GM21619 (cell line): ENCODE measurements around the gene NXN.
"Not testable (repeated sequence)": the region's sequence is repeated elsewhere in the genome, so short reads cannot be mapped to it uniquely, and the experiment has no call there.

Source experiments
- ATAC-seq: cut with Tn5 transposase; IDR thresholded peaks from one replicate; pipeline ENCODE4 v1.9.1; 2021; ENCODE audit not compliant: unreplicated experiment

Gene NXN

DNA sequence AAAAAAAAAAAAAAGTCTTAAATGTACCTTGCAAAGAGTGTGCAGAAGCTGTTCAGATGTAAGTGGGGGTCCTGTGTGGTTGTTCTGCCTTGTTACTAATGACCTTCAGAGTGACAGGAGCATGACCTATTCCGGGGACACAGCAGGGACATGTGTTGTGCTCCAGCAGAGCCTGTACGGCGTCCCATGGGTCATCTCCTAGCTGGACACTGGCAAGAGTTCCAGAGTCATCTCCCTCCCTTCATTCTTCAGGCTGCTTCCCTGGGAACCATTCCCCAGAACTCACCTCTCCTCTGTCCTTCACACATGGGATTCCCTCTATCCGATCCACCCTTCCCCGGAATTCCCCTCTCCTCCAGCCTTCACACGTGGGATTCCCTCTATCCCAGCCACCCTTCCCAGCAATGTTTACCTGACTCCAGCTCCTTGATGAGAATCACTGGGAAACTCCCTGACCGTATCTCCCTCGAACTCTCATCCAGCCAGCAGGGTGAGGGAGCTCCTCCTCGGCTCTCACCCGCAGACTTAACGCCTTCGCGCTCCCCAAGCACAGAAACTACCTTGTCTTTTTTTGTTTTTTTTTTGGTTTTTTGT is 111.6 kb downstream of the NXN start:
- ATAC-seq, result no peak

GRCh38 chr17:867238-867637 is 112.3 kb downstream of the NXN start:
- not testable (repeated sequence) for ATAC-seq

DNA sequence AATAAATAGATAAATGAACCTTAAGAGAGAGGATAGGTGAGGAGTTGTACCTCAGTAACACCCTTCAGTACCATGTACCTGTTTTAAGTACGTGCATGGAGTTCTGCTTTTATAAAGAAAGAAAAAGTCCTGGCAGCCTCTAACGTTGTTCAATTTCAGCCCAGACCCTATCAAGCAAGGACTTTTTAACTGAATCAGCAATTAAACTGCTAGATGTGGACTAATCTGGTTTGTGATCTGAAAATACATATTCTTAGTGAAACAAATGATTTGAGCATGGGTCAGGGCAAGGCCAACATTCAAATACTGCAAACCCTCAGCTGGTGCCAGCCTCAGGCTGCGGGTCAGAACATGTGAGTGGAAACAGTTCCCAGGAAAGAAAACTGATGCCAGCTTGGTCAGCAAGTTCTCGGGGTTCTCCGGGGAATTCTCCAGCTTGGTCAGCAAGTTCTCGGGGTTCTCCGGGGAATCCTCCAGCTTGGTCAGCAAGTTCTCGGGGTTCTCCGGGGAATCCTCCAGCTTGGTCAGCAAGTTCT is 112.9 kb downstream of the NXN start:
- ATAC-seq, result no peak

GRCh38 chr17:864315-864714 is 115.3 kb downstream of the NXN start:
- no peak for ATAC-seq

DNA sequence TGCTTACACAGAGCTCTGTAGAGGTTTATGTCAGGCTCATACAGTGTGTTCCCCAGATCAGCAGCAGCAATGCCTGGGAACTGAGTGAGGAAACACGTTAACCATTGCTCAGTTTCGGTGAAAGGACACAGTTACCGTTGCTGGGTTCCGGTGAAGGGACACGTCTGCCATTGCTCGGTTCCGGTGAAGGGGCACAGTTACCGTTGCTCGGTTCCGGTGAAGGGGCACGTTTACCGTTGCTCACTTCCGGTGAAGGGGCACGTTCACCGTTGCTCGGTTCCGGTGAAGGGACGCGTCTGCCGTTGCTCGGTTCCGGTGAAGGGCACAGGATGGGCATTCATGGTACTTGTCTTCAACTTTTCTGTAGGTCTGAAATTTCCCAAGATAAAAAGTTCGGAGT is 115.7 kb downstream of the NXN start:
- ATAC-seq, result no peak

- no peak for ATAC-seq
Measured at GRCh38 chr17:862582-862981, 117.0 kb downstream of the NXN start.

DNA sequence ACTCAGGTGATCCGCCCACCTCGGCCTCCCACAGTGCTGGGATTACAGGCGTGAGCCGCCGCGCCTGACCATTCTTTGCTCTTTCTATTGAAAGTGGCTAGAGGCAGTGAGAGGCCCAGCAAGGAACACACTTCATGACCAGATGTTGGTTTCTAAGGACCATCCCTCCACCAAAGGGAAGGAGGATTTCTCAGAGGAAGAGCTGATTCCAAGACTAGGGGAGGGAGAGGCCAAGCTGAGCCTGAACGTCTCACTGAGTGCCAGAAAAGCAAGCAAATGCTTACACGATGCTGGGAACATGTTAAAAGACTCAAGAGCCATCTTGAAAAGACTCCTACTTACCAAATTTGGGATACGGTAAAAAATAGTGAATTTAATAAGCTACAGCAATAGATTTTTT is 118.2 kb downstream of the NXN start:
- no peak for ATAC-seq

- no peak for ATAC-seq
Measured at GRCh38 chr17:860805-861204, 118.8 kb downstream of the NXN start.

- no peak for ATAC-seq
Measured at GRCh38 chr17:859824-860195, 119.8 kb downstream of the NXN start.

GRCh38 chr17:859061-859823 is 120.3 kb downstream of the NXN start:
- ATAC-seq, result no peak

- no peak for ATAC-seq
Measured at GRCh38 chr17:856149-856548, 123.4 kb downstream of the NXN start.

GRCh38 chr17:855569-855968 is 124.0 kb downstream of the NXN start:
- ATAC-seq, result no peak

GRCh38 chr17:852850-853249 is 126.7 kb downstream of the NXN start:
- not testable (repeated sequence) for ATAC-seq

GRCh38 chr17:852349-852748 is 127.2 kb downstream of the NXN start:
- no peak for ATAC-seq

DNA sequence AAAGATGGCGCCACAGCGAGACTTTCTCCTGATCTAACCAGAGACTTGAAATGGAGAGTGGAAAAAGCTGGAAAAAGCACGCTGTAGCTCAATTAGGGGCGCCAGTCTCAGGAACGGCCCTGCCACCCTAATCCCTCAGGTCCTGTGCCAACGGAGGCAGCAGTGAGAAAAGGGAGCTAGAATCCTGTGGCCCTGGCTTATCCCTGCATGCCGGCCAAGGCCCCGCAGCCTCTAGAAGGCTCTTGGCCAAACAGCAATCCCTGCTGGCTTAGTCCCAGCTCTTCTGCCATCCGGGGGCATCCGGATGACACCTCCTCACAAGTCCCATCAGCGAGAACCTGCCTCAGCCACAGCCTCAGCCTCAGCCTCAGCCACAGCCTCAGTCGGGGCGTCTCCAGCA is 127.7 kb downstream of the NXN start:
- ATAC-seq, result no peak

GRCh38 chr17:850851-851763 is 128.5 kb downstream of the NXN start:
- no peak for ATAC-seq

DNA sequence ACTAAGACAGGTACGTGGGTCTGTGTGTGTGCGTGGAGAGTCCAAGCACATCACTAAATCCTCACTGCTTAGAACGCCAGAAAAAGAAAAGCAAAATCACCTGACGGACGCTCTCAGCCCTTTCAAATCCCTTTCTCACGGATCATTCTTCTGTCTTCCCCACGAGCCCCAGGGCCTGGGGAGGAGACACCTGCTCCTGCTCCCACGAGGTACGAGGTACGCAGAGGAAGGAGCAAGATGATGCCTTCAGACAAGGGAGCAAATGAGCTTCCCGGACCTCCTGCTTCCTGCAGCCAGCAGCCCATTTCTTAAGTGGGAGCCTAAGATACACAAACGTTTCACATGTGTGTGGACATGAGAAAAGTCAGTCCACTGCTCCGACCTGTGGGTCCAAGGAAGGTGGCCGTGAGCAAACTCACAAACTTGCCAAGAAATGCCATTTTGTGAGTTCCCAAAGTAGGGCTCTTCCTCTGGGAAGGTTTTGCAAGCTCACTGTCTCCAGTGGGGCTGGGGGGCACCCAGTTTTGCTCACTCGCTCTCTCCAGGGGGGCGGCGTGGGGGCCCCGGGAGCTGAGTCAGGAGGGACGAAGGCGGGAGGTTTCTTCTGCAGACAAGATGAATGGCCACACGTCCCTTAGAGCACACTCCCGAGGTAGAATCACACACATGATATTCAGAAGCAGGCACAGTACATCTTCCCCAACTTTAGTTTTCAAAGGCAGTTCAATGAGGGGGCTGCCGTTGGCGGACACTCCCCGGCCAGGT is 129.3 kb downstream of the NXN start:
- ATAC-seq, result no peak

- no peak for ATAC-seq
Measured at GRCh38 chr17:848402-848801, 131.2 kb downstream of the NXN start.

GRCh38 chr17:846901-847843 is 132.4 kb downstream of the NXN start:
- no peak for ATAC-seq

DNA sequence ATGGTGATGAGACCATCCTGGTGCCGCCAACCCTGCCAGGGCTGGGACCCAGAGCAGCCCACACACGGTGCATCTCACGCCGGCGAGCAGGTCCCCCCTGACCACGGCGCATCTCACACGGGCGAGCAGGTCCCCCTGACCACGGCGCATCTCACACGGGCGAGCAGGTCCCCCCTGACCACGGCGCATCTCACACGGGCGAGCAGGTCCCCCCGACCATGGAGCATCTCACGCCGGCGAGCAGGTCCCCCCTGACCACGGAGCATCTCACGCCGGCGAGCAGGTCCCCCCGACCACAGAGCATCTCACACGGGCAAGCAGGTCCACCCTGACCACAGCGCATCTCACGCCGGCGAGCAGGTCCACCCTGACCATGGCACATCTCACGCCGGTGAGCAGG is 138.3 kb downstream of the NXN start:
- no peak for ATAC-seq
